Caco-2 (cell line): ENCODE measurements around the gene NUDCD3. TPM values are rescaled to one million over a fixed set of nuclear protein-coding genes. Genes with fewer than 3 reads are reported as not detected.

ENCODE experiments used
- BruUV-seq: library from RNA; stranded (reverse); fragments of 400-500 nt; replicated peaks from 2 replicates; lab custom pipeline; 2021; lab: Mats Ljungman, UMichigan
- CTCF ChIA-PET: fragments of 300-600 bp; sonication (Branson Sonifier 250); formaldehyde crosslinking; loops from one replicate; lab custom pipeline; 2022; ENCODE audit warnings: antibody characterized with exemption; lab: Charles Lee
- POLR2A ChIA-PET: fragments of 300-600 bp; sonication (Branson Sonifier 250); formaldehyde crosslinking; loops from one replicate; lab custom pipeline; 2022; ENCODE audit warnings: antibody characterized with exemption; lab: Charles Lee
- DNase-seq, 2 experiments: peaks; one replicate each; pipeline versions ENCODE4 v3.0.0 to v3.0.0-alpha.2; 2020 to 2022
- H3K27me3 ChIP-seq: replicated peaks from 2 replicates; pipeline ENCODE4 v1.6.0; 2011; ENCODE audit warnings: low read length; ENCODE audit not compliant: control insufficient read depth, insufficient read depth
- H3K36me3 ChIP-seq: 2 replicates; pipeline ENCODE4 v1.5.1; 2011; ENCODE audit warnings: low read length; ENCODE audit not compliant: control insufficient read depth, insufficient read depth
- H3K4me1 ChIP-seq: fragments of 250-450 bp; sonication (Bioruptor Pico); 2 replicates; pipeline ENCODE4 v1.5.1; 2020; ENCODE audit warnings: mild to moderate bottlenecking
- H3K4me3 ChIP-seq: 2 replicates; pipeline ENCODE4 v1.5.1; 2011; ENCODE audit warnings: low read depth, mild to moderate bottlenecking, control low read depth, low read length
- H3K9me3 ChIP-seq: fragments of 250-450 bp; sonication (Bioruptor Pico); 2 replicates; pipeline ENCODE4 v1.5.1; 2020; ENCODE audit warnings: mild to moderate bottlenecking, moderate library complexity
- H3K27ac Mint-ChIP-seq: one replicate; pipeline ENCODE4 v1.8.0; 2022; ENCODE audit warnings: mixed read lengths; ENCODE audit not compliant: unreplicated experiment
- H3K27me3 Mint-ChIP-seq: one replicate; pipeline ENCODE4 v1.8.0; 2022; ENCODE audit warnings: mixed read lengths; ENCODE audit not compliant: insufficient read depth, unreplicated experiment
- H3K36me3 Mint-ChIP-seq: one replicate; pipeline ENCODE4 v1.8.0; 2022; ENCODE audit warnings: mild to moderate bottlenecking, mixed read lengths; ENCODE audit not compliant: insufficient read depth, unreplicated experiment
- H3K4me1 Mint-ChIP-seq: one replicate; pipeline ENCODE4 v1.8.0; 2022; ENCODE audit warnings: low read depth, mixed read lengths; ENCODE audit not compliant: unreplicated experiment
- H3K4me3 Mint-ChIP-seq: one replicate; pipeline ENCODE4 v1.8.0; 2022; ENCODE audit warnings: mild to moderate bottlenecking, moderate library complexity, mixed read lengths; ENCODE audit not compliant: unreplicated experiment
- H3K9me3 Mint-ChIP-seq: one replicate; pipeline ENCODE4 v1.8.0; 2022; ENCODE audit warnings: mixed read lengths; ENCODE audit not compliant: unreplicated experiment
- CTCF ChIP-seq, 2 experiments: fragments of 200-600 bp in 1 of 2; IDR thresholded peaks; 1 replicate in 1 of 2; 2 replicates in 1 of 2; pipeline versions ENCODE4 v1.5.1 to v1.8.0; 2011 to 2022; ENCODE audit warnings: antibody characterized with exemption in 1 of 2, control low read depth in 1 of 2, inconsistent platforms in 1 of 2, low read depth in 1 of 2, low read length in 1 of 2, mild to moderate bottlenecking in 1 of 2, moderate library complexity in 1 of 2; ENCODE audit not compliant: insufficient read depth in 1 of 2, severe bottlenecking in 1 of 2, unreplicated experiment in 1 of 2
- intact Hi-C: fragments of 100-400 bp; cut with micrococcal nuclease; formaldehyde crosslinking; loops from one replicate; pipeline ENCODE4 v1.10.0; 2022; ENCODE audit not compliant: unreplicated experiment
- total RNA-seq: library from RNA; stranded (reverse); gene quantifications from 2 replicates; pipeline ENCODE4 v1.2.3, GENCODE V29; 2022

NUDCD3 gene
- total RNA-seq, 1 experiment from 2014 or later = 116 TPM

- no peaks in the 10 kb centered on the region for H3K9me3 Mint-ChIP-seq
- H3K36me3 Mint-ChIP-seq = peaks cover 7% of the 10 kb centered on the region
- no peak for TF ChIP-seq CTCF (IDR thresholded peaks at IDR 0.05; ENCODE audit: insufficient read depth in 1 of 2, low read depth in 1 of 2, low read length in 1 of 2, severe bottlenecking in 1 of 2, unreplicated experiment in 1 of 2)
- intact Hi-C loops = no loop called here
- H3K36me3 ChIP-seq = no peaks in the 10 kb centered on the region
- CTCF ChIA-PET = no interaction called here
- H3K4me1 Mint-ChIP-seq = no peaks in the 10 kb centered on the region
- no peak overlapping the region for H3K4me3 Mint-ChIP-seq
- POLR2A ChIA-PET = no interaction called here
- H3K27me3 ChIP-seq = no peaks in the 10 kb centered on the region
- H3K27ac Mint-ChIP-seq = no peak overlapping the region
- H3K9me3 ChIP-seq = no peaks in the 10 kb centered on the region
- no TSS peak for BruUV-seq
- H3K4me3 ChIP-seq = no peak overlapping the region
- H3K27me3 Mint-ChIP-seq = no peaks in the 10 kb centered on the region
- no peak for DNase-seq
- H3K4me1 ChIP-seq = no peaks in the 10 kb centered on the region
These were observed 40.9 kb downstream of the NUDCD3 start for GRCh38 chr7:44449584-44449928.

GRCh38 chr7:44448922-44449583, 41.4 kb downstream of the NUDCD3 start:
- Mint-ChIP-seq H3K4me3 (no peak overlapping the region), H3K27ac (no peak overlapping the region), H3K27me3 (no peaks in the 10 kb centered on the region), H3K9me3 (no peaks in the 10 kb centered on the region), H3K4me1 (no peaks in the 10 kb centered on the region), H3K36me3 (peaks cover 7% of the 10 kb centered on the region)
- H3K36me3 ChIP-seq = no peaks in the 10 kb centered on the region
- no TSS peak for BruUV-seq
- no peak for TF ChIP-seq CTCF (IDR thresholded peaks at IDR 0.05; ENCODE audit: insufficient read depth in 1 of 2, low read depth in 1 of 2, low read length in 1 of 2, severe bottlenecking in 1 of 2, unreplicated experiment in 1 of 2)
- no peaks in the 10 kb centered on the region for H3K27me3 ChIP-seq
- H3K9me3 ChIP-seq = no peaks in the 10 kb centered on the region
- H3K4me1 ChIP-seq = no peaks in the 10 kb centered on the region
- ChIA-PET CTCF (no interaction called here), POLR2A (no interaction called here)
- no peak for DNase-seq
- intact Hi-C loops = no loop called here
- H3K4me3 ChIP-seq = no peak overlapping the region

GRCh38 chr7:44447874-44448425, 42.5 kb downstream of the NUDCD3 start:
- Mint-ChIP-seq H3K27ac (no peak overlapping the region), H3K36me3 (peaks cover 7% of the 10 kb centered on the region), H3K9me3 (no peaks in the 10 kb centered on the region), H3K4me1 (no peaks in the 10 kb centered on the region), H3K27me3 (no peaks in the 10 kb centered on the region), H3K4me3 (no peak overlapping the region)
- BruUV-seq = no TSS peak
- Histone ChIP-seq H3K9me3 (no peaks in the 10 kb centered on the region), H3K27me3 (no peaks in the 10 kb centered on the region), H3K4me3 (no peak overlapping the region), H3K36me3 (no peaks in the 10 kb centered on the region), H3K4me1 (no peaks in the 10 kb centered on the region)
- no peak for TF ChIP-seq CTCF (IDR thresholded peaks at IDR 0.05; ENCODE audit: insufficient read depth in 1 of 2, low read depth in 1 of 2, low read length in 1 of 2, severe bottlenecking in 1 of 2, unreplicated experiment in 1 of 2)
- POLR2A ChIA-PET = no interaction called here
- CTCF ChIA-PET = no interaction called here
- intact Hi-C loops = no loop called here
- DNase-seq = no peak
